Ascending aorta (tissue), 2 donors: Measurements from ENCODE around the gene PFKL. TPM values are rescaled to one million over a fixed set of nuclear protein-coding genes. Genes with fewer than 3 reads are reported as not detected.

Experiments
- DNase-seq, 2 donors: peaks; one replicate each; pipeline ENCODE4 v3.0.0-alpha.2; 2019; ENCODE audit warnings: low spot score in 2 of 2
- H3K27ac ChIP-seq, 2 donors: fragments of 200-600 bp; sonication (generic); one replicate each; pipeline ENCODE4 v1.5.1; 2016 to 2017; ENCODE audit warnings: mild to moderate bottlenecking in 1 of 2
- H3K27me3 ChIP-seq: fragments of 200-600 bp; sonication (generic); one replicate; pipeline ENCODE4 v1.5.1; 2017
- H3K36me3 ChIP-seq, 2 donors: fragments of 200-600 bp; sonication (generic); one replicate each; pipeline ENCODE4 v1.5.1; 2016
- H3K4me1 ChIP-seq, 2 donors: fragments of 200-600 bp; sonication (generic); one replicate each; pipeline ENCODE4 v1.5.1; 2016 to 2017; ENCODE audit warnings: mild to moderate bottlenecking in 1 of 2
- H3K4me3 ChIP-seq, 2 donors: fragments of 200-600 bp; sonication (generic); one replicate each; pipeline ENCODE4 v1.5.1; 2016 to 2017; ENCODE audit warnings: mild to moderate bottlenecking in 1 of 2
- H3K9me3 ChIP-seq, 2 donors: fragments of 200-600 bp; sonication (generic); one replicate each; pipeline ENCODE4 v1.5.1; 2016
- intact Hi-C: fragments of 100-400 bp; cut with DNase I; formaldehyde crosslinking; loops from one replicate; pipeline ENCODE4 v1.15.1; 2023
- total RNA-seq: library from RNA; depleted of rRNA; stranded (reverse); fragments of >200 nt; gene quantifications from one replicate; pipeline ENCODE4 v1.1.0, GENCODE V29; 2016
- TF ChIP-seq, protein P1 (sequence below), 3 experiments: fragments of 200-600 bp in 2 of 3; fragments of 450-650 bp in 1 of 3; sonication (generic) in 2 of 3; IDR thresholded peaks; one replicate each; pipeline ENCODE4 v1.5.1; 2016 to 2019; ENCODE audit warnings: antibody characterized with exemption in 3 of 3, mild to moderate bottlenecking in 1 of 3, moderate library complexity in 1 of 3

The PFKL gene
- total RNA-seq, 1 donor from 2014 or later, result 153 TPM

DNA sequence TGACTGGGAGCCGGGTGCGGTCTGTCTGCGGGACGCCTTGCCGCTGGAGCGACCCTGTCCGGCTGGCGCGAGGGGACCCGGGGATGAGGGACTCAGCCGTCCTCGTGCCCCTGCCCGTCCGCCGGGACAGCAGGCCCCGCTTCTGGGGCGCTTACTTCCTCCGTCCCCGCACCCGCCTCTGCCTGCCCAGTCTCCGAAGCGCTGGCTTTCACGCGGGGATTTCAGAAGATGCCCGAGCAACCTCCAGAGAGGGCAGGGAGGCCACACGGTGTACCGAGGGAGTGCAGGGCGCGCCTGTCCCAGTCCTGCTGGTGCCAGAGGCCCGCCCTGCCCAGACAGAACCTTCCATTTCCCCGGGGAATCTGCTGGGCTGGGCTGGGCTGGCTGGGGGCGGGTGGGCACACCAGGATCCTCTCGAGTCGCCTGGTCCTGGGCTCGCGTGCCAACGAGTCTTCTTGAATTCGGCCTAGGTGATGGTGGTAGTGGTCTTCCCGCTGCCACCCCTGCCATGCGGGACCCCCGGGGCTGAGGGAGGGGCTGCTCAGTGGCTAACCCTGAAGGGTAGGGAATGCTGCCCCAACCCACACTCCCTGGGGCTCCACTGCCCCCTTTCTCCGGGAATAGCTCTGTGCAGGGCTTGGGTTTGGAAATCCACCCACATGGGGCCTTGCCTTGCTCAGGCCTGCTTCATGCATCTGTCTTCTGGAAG lies 51.1 kb downstream of the PFKL start:
- intact Hi-C loops, result no loop called here
- Histone ChIP-seq H3K4me1 (no peaks in the 10 kb centered on the region), H3K9me3 (no peaks in the 10 kb centered on the region), H3K36me3 (no peaks in the 10 kb centered on the region), H3K27ac (no peak overlapping the region), H3K27me3 (peaks cover 6% of the 10 kb centered on the region), H3K4me3 (peak overlapping the region in 1 of 2 donors; percentile 2)
- TF ChIP-seq, protein P1, sequence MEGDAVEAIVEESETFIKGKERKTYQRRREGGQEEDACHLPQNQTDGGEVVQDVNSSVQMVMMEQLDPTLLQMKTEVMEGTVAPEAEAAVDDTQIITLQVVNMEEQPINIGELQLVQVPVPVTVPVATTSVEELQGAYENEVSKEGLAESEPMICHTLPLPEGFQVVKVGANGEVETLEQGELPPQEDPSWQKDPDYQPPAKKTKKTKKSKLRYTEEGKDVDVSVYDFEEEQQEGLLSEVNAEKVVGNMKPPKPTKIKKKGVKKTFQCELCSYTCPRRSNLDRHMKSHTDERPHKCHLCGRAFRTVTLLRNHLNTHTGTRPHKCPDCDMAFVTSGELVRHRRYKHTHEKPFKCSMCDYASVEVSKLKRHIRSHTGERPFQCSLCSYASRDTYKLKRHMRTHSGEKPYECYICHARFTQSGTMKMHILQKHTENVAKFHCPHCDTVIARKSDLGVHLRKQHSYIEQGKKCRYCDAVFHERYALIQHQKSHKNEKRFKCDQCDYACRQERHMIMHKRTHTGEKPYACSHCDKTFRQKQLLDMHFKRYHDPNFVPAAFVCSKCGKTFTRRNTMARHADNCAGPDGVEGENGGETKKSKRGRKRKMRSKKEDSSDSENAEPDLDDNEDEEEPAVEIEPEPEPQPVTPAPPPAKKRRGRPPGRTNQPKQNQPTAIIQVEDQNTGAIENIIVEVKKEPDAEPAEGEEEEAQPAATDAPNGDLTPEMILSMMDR (IDR thresholded peaks at IDR 0.05), result no peak
- DNase-seq, result no peak

DNA sequence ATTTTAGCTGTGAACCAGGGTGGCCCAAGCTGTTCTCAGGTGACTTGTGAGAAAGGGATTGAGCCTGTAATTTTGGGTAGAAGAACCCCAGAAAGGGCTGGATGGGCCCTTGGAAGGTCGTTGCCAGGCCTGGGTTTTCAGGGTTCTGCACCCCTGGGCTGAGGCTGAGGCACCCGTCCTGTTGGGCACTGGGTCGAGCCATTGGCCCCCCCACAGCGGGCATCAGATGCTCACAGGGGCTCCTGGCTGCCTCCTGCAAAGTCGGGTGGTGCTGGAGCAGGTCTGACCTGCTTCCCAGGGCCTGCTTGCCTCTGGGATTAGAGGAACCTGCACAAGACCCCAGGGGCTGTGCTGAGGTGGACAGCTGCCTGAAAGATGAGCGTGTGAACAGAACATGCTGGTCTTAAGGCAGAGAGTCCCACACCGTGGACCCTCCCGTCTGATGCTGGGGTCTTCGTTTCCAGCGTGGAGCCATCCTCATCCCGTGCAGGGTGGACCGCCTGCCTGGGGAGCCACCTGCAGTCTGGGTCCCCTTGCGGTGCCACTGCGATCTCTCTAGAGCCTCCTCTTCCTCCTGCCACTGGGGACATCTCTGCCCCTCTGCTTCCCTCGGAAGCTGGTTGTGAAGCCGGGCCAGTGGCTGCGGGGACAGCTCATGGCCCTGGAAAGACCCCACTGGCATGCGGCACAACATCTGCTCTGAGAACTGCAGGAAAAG lies 51.8 kb downstream of the PFKL start:
- intact Hi-C loops, result no loop called here
- TF ChIP-seq, protein P1 (IDR thresholded peaks at IDR 0.05), result no peak
- Histone ChIP-seq H3K36me3 (no peaks in the 10 kb centered on the region), H3K9me3 (no peaks in the 10 kb centered on the region), H3K4me1 (no peaks in the 10 kb centered on the region), H3K4me3 (no peak overlapping the region), H3K27me3 (peaks cover 6% of the 10 kb centered on the region), H3K27ac (no peak overlapping the region)
- DNase-seq, result no peak

DNA sequence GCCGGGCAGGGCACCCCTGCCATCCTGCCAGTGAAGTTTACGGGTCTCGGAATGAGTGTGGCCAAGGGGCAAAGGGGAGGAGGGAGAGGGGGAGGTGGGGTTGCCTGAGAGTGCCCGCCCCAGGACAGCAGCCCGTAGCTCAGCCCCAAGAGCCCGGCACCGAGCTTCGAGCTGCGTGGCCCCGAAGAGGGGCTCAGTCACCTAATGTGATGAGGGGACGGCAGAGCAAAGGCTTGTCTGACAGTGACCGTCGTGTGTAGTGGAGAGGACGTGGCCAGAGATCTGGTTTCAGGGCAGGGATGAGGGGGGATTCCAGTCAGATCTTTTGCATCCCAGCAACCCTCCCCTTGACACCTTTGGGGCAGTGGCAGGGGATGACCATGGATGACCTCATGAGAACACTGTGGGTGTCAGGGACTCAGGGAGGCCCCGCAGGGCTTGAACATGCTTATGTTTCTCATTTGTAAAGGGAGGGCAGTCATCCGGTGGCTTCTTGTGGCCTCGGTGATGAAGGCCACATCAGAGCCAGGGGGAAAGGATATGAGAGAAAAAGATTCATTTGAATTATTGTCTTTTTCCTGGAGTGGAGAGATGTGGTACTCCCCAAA lies 52.5 kb downstream of the PFKL start:
- no peak overlapping the region for H3K27ac ChIP-seq
- no peak for DNase-seq
- H3K4me1 ChIP-seq, result no peaks in the 10 kb centered on the region
- H3K36me3 ChIP-seq, result no peaks in the 10 kb centered on the region
- TF ChIP-seq, protein P1 (IDR thresholded peaks at IDR 0.05), result no peak
- intact Hi-C loops, result no loop called here
- peaks cover 6% of the 10 kb centered on the region for H3K27me3 ChIP-seq
- H3K9me3 ChIP-seq, result no peaks in the 10 kb centered on the region
- no peak overlapping the region for H3K4me3 ChIP-seq

DNA sequence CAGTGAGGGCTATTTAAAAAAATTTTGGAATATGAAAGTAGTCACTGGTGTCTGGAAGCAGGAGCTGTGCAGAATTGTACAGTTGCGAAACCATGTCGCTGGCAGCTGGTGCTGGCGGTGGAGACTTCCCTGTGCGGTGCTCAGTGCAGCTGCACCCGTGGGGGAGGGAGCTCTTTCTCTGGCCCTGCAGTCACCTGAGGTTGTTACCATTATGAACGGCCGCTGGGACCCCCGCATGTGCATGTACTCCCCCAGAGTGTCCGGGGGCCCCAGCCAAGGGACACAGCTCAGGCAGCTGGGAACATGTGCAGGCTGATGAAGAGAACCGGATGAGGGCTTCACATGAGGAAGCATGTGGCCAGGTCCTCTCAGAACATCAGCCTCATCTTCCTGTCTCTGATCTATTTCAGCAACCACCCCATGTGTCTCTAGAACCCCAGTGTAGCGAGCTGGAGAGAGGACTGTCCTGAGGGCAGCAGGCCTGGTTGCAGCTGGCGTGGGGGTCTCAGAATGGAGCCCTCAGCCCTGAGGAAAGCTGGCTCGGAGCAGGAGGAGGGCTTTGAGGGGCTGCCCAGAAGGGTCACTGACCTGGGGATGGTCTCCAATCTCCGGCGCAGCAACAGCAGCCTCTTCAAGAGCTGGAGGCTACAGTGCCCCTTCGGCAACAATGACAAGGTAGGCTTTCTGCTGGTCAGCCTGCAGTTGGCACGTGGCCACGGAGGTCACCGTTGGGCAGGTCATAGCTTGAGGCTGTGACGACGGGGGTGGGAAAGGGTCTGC lies 53.5 kb downstream of the PFKL start, which contains the start of gene TRPM2:
TRPM2 (plus strand) TSS at position 431 of the 780 bp plus-strand sequence; CDS start at position 511, 80 bp downstream.
- DNase-seq, result no peak
- Histone ChIP-seq H3K9me3 (no peaks in the 10 kb centered on the region), H3K36me3 (no peaks in the 10 kb centered on the region), H3K27ac (no peak within 1 kb of the TSS), H3K4me3 (peak within 1 kb of the TSS in 1 of 2 donors; percentile 6), H3K27me3 (peaks cover 6% of the 10 kb centered on the region), H3K4me1 (no peaks in the 10 kb centered on the region)
- intact Hi-C loops, result no loop called here
- TF ChIP-seq, protein P1 (IDR thresholded peaks at IDR 0.05), result no peak

DNA sequence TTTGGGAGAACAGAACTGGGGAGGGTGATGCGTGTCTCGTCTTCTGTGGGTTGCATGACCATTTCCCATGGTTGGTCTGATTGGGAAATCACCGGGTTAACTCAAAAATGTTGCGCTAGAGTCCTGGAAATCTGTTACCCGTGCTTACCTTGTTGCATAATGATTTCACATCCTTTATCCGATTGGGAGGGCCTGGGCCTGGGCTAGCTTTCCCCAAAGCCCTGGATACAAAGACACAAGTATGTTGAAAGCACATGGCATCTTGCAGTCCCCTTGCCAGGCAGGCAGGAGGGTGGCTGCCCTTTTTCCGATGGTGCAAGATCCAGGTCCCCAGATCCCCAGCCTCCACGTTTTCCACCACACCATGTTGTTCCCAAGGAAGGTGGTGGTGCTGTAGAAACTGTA lies 54.1 kb downstream of the PFKL start:
- peak overlapping the region in 1 of 2 donors; percentile 6 for H3K4me3 ChIP-seq
- no peaks in the 10 kb centered on the region for H3K36me3 ChIP-seq
- H3K27ac ChIP-seq, result no peak overlapping the region
- intact Hi-C loops, result no loop called here
- TF ChIP-seq, protein P1 (IDR thresholded peaks at IDR 0.05), result no peak
- no peak for DNase-seq
- no peaks in the 10 kb centered on the region for H3K4me1 ChIP-seq
- H3K9me3 ChIP-seq, result no peaks in the 10 kb centered on the region
- H3K27me3 ChIP-seq, result peaks cover 5% of the 10 kb centered on the region
